Common myeloid progenitor, CD34-positive (primary cell): ENCODE data around the gene PDF.

ENCODE experiments used
- CTCF ChIA-PET: fragments of 350-600 bp; sonication (Branson Sonifier 250); formaldehyde crosslinking; loops from one replicate; lab custom pipeline; 2021; ENCODE audit warnings: antibody characterized with exemption; lab: Charles Lee
- POLR2A ChIA-PET: fragments of 350-600 bp; sonication (Branson Sonifier 250); formaldehyde crosslinking; loops from one replicate; lab custom pipeline; 2021; ENCODE audit warnings: antibody characterized with exemption; lab: Charles Lee
- DNase-seq, 3 donors: peaks; one replicate each; pipeline versions ENCODE4 v3.0.0 to v3.0.0-alpha.2; 2013
- H3K27ac ChIP-seq, 2 experiments: 1 replicate in 1 of 2; 2 replicates in 1 of 2; pipeline ENCODE4 v1.7.0; 2013; ENCODE audit warnings: inconsistent platforms in 2 of 2, low read length in 2 of 2, mild to moderate bottlenecking in 2 of 2, low read depth in 1 of 2, moderate library complexity in 1 of 2; ENCODE audit not compliant: severe bottlenecking in 2 of 2, insufficient read depth in 1 of 2, poor library complexity in 1 of 2
- H3K27me3 ChIP-seq, 5 experiments: replicated peaks in 2 of 5; 1 replicate in 3 of 5; 2 replicates in 2 of 5; pipeline versions ENCODE4 v1.6.1 to v1.7.0; 2013; ENCODE audit warnings: low read length in 4 of 5, mild to moderate bottlenecking in 2 of 5, moderate library complexity in 2 of 5, inconsistent platforms in 1 of 5; ENCODE audit not compliant: insufficient read depth in 5 of 5, control insufficient read depth in 4 of 5
- H3K36me3 ChIP-seq, 4 experiments: 1 replicate in 2 of 4; 2 replicates in 2 of 4; pipeline versions ENCODE4 v1.6.1 to v1.7.0; 2013; ENCODE audit warnings: low read length in 3 of 4, control low read depth in 1 of 4, mild to moderate bottlenecking in 1 of 4; ENCODE audit not compliant: control insufficient read depth in 4 of 4, insufficient read depth in 4 of 4
- H3K4me1 ChIP-seq, 4 experiments: 1 replicate in 3 of 4; 2 replicates in 1 of 4; pipeline versions ENCODE4 v1.6.1 to v1.7.1; 2013; ENCODE audit warnings: low read length in 3 of 4, mild to moderate bottlenecking in 3 of 4, control low read depth in 1 of 4, inconsistent platforms in 1 of 4, moderate library complexity in 1 of 4; ENCODE audit not compliant: control insufficient read depth in 4 of 4, insufficient read depth in 4 of 4; ENCODE audit errors: control extremely low read depth in 1 of 4
- H3K4me3 ChIP-seq, 7 experiments: 1 replicate in 4 of 7; 2 replicates in 3 of 7; pipeline versions ENCODE4 v1.5.1 to v1.7.0; 2013; ENCODE audit warnings: mild to moderate bottlenecking in 7 of 7, low read length in 6 of 7, moderate library complexity in 6 of 7, inconsistent platforms in 2 of 7, low read depth in 2 of 7, control low read depth in 1 of 7; ENCODE audit not compliant: insufficient read depth in 4 of 7, control insufficient read depth in 1 of 7; ENCODE audit errors: extremely low read depth in 1 of 7
- H3K9me3 ChIP-seq, 5 experiments: 1 replicate in 4 of 5; 2 replicates in 1 of 5; pipeline versions ENCODE4 v1.6.1 to v1.7.1; 2013; ENCODE audit warnings: low read length in 4 of 5, mild to moderate bottlenecking in 2 of 5, inconsistent platforms in 1 of 5, low read depth in 1 of 5, moderate library complexity in 1 of 5; ENCODE audit not compliant: control insufficient read depth in 4 of 5, insufficient read depth in 2 of 5; ENCODE audit errors: control extremely low read depth in 1 of 5
- WGBS: methylation state at CpG from one replicate; pipeline ENCODE4 v1.1.5; 2013; ENCODE audit not compliant: insufficient coverage; 5-methylcytosine and 5-hydroxymethylcytosine counted together

Gene PDF

GRCh38 chr16:69324013-69324531, 6.3 kb downstream of the PDF start:
- no peaks in the 10 kb centered on the region for H3K9me3 ChIP-seq

GRCh38 chr16:69323415-69323814, 7.0 kb downstream of the PDF start:
- WGBS = 97% methylated on average over 11 of the region's 14 CpGs
- Histone ChIP-seq H3K4me1 (peaks cover 0 to 26% (median 10%) of the 10 kb centered on the region in 4 experiments), H3K36me3 (peaks cover 20 to 90% (median 78%) of the 10 kb centered on the region in 4 experiments), H3K4me3 (no peak overlapping the region), H3K27me3 (no peaks in the 10 kb centered on the region), H3K9me3 (no peaks in the 10 kb centered on the region), H3K27ac (no peak overlapping the region)
- no peak for DNase-seq
- ChIA-PET CTCF (interaction anchor here (0.7 to 7.8 kb wide), 4 partner anchors 10 to 58 kb away, joined by 3 to 28 read pairs (median 4); partner anchors contain the start of gene VPS4A), POLR2A (no interaction called here)

More at GRCh38 chr16:69324013-69324531, 6.3 kb downstream of the PDF start:
- Histone ChIP-seq H3K4me3 (no peak overlapping the region), H3K36me3 (peaks cover 16 to 90% (median 74%) of the 10 kb centered on the region in 4 experiments), H3K4me1 (peaks cover 0 to 33% (median 16%) of the 10 kb centered on the region in 4 experiments), H3K27ac (no peak overlapping the region), H3K27me3 (no peaks in the 10 kb centered on the region)
- no peak for DNase-seq
- POLR2A ChIA-PET = no interaction called here
- WGBS = 94% methylated on average over 7 of the region's 8 CpGs
- CTCF ChIA-PET = interaction anchor here (1.5 to 7.8 kb wide), 3 partner anchors 10 to 57 kb away, joined by 3 to 28 read pairs (median 5); partner anchors contain the start of gene VPS4A

- POLR2A ChIA-PET = no interaction called here
- no peak for DNase-seq
Observed at GRCh38 chr16:69322343-69322742, 8.0 kb downstream of the PDF start.

GRCh38 chr16:69321080-69321479, 9.3 kb downstream of the PDF start:
- Histone ChIP-seq H3K27me3 (no peaks in the 10 kb centered on the region), H3K27ac (no peak overlapping the region), H3K4me1 (peaks cover 0 to 3% (median under 1%) of the 10 kb centered on the region in 4 experiments), H3K4me3 (no peak overlapping the region), H3K36me3 (peaks cover 24 to 89% (median 79%) of the 10 kb centered on the region in 4 experiments), H3K9me3 (no peaks in the 10 kb centered on the region)
- ChIA-PET CTCF (no interaction called here), POLR2A (no interaction called here)
- DNase-seq = no peak
- WGBS = 98% methylated on average over 22 of the region's 22 CpGs

More at GRCh38 chr16:69322343-69322742, 8.0 kb downstream of the PDF start:
- CTCF ChIA-PET = no interaction called here
- no peak overlapping the region for H3K27ac ChIP-seq
- peaks cover 0 to 15% (median 4%) of the 10 kb centered on the region in 4 experiments for H3K4me1 ChIP-seq
- H3K27me3 ChIP-seq = no peaks in the 10 kb centered on the region
- no peak overlapping the region for H3K4me3 ChIP-seq
- 92% methylated on average over 4 of the region's 7 CpGs for WGBS
- H3K9me3 ChIP-seq = no peaks in the 10 kb centered on the region
- H3K36me3 ChIP-seq = peaks cover 24 to 87% (median 79%) of the 10 kb centered on the region in 4 experiments

GRCh38 chr16:69320740-69321073, 9.7 kb downstream of the PDF start:
- no peaks in the 10 kb centered on the region for H3K4me1 ChIP-seq
- ChIA-PET CTCF (no interaction called here), POLR2A (no interaction called here)

GRCh38 chr16:69319826-69320739, 10.3 kb downstream of the PDF start:
- CTCF ChIA-PET = interaction anchor here (2.0 kb wide), 1 partner anchor 9 kb away, joined by 9 read pairs; no protein-coding TSS in a partner anchor

More at GRCh38 chr16:69320740-69321073, 9.7 kb downstream of the PDF start:
- Histone ChIP-seq H3K4me3 (no peak overlapping the region), H3K27ac (no peak overlapping the region), H3K36me3 (peaks cover 24 to 89% (median 79%) of the 10 kb centered on the region in 4 experiments), H3K27me3 (no peaks in the 10 kb centered on the region), H3K9me3 (no peaks in the 10 kb centered on the region)
- WGBS = 97% methylated on average over 13 of the region's 13 CpGs
- DNase-seq = no peak

More at GRCh38 chr16:69319826-69320739, 10.3 kb downstream of the PDF start:
- H3K27ac ChIP-seq = no peak overlapping the region
- 96% methylated on average over 20 of the region's 30 CpGs for WGBS
- no peaks in the 10 kb centered on the region for H3K27me3 ChIP-seq
- no peak for DNase-seq
- no peak overlapping the region for H3K4me3 ChIP-seq
- H3K36me3 ChIP-seq = peaks cover 26 to 92% (median 83%) of the 10 kb centered on the region in 4 experiments
- no peaks in the 10 kb centered on the region for H3K9me3 ChIP-seq
- POLR2A ChIA-PET = interaction anchor here (0.6 kb wide), 2 partner anchors 57 to 87 kb away, joined by 3 to 4 read pairs; no protein-coding TSS in a partner anchor
- H3K4me1 ChIP-seq = no peaks in the 10 kb centered on the region
